PC-3 (cell line): ENCODE data around the gene NPY. TPM values are rescaled to one million over a fixed set of nuclear protein-coding genes. Genes with fewer than 3 reads are reported as not detected.

Experiments used
- ATAC-seq: fragments of 200-7000 bp; cut with Tn5 transposase; 2 replicates; pipeline ENCODE4 v1.9.1; 2020; ENCODE audit warnings: mild to moderate bottlenecking, moderate library complexity
- BruUV-seq: library from RNA; stranded (reverse); fragments of 400-500 nt; replicated peaks from 2 replicates; lab custom pipeline; 2021; lab: Mats Ljungman, UMichigan
- CTCF ChIA-PET: fragments of 300-600 bp; sonication (Branson Sonifier 250); formaldehyde crosslinking; loops from one replicate; lab custom pipeline; 2022; ENCODE audit warnings: antibody characterized with exemption; lab: Charles Lee
- POLR2A ChIA-PET: fragments of 300-600 bp; sonication (Branson Sonifier 250); formaldehyde crosslinking; loops from one replicate; lab custom pipeline; 2022; ENCODE audit warnings: antibody characterized with exemption; ENCODE audit not compliant: unreplicated experiment; lab: Charles Lee
- DNase-seq: peaks from one replicate; pipeline ENCODE4 v3.0.0-alpha.2; 2015
- H2AFZ ChIP-seq: fragments of 300-600 bp; sonication (generic); 2 replicates; pipeline ENCODE4 v1.6.0; 2016; ENCODE audit warnings: antibody characterized with exemption, low read length
- H3F3A ChIP-seq: fragments of 300-600 bp; sonication (generic); one replicate; pipeline ENCODE4 v1.6.0; 2017; ENCODE audit warnings: antibody characterized with exemption, low read length, control low read depth, mild to moderate bottlenecking; ENCODE audit not compliant: unreplicated experiment
- H3K27ac ChIP-seq: fragments of 300-600 bp; sonication (generic); 2 replicates; pipeline ENCODE4 v1.5.1; 2016; ENCODE audit warnings: mild to moderate bottlenecking, low read length
- H3K27me3 ChIP-seq: fragments of 300-600 bp; sonication (generic); 2 replicates; pipeline ENCODE4 v1.6.1; 2016; ENCODE audit warnings: low read length, mixed read lengths
- H3K36me3 ChIP-seq: fragments of 300-600 bp; sonication (generic); 2 replicates; pipeline ENCODE4 v1.6.1; 2016; ENCODE audit warnings: low read depth, mixed run types, low read length, mixed read lengths
- H3K4me1 ChIP-seq: fragments of 300-600 bp; sonication (generic); 2 replicates; pipeline ENCODE4 v1.5.1; 2016; ENCODE audit warnings: low read length; ENCODE audit not compliant: insufficient read depth
- H3K4me2 ChIP-seq: fragments of 300-600 bp; sonication (generic); 2 replicates; pipeline ENCODE4 v1.6.0; 2016; ENCODE audit warnings: low read length
- H3K4me3 ChIP-seq: fragments of 300-600 bp; sonication (generic); 2 replicates; pipeline ENCODE4 v1.5.1; 2016; ENCODE audit warnings: mild to moderate bottlenecking, low read length, mixed read lengths
- H3K79me2 ChIP-seq: fragments of 300-600 bp; sonication (generic); 2 replicates; pipeline ENCODE4 v1.6.1; 2017; ENCODE audit warnings: low read length, mixed read lengths
- H3K9ac ChIP-seq: fragments of 300-600 bp; sonication (generic); 2 replicates; pipeline ENCODE4 v1.6.0; 2016; ENCODE audit warnings: mild to moderate bottlenecking, low read length
- H3K9me2 ChIP-seq: fragments of 300-600 bp; sonication (generic); replicated peaks from 2 replicates; pipeline ENCODE4 v1.6.1; 2016; ENCODE audit warnings: mixed run types, low read length, mixed read lengths
- H3K9me3 ChIP-seq: fragments of 300-600 bp; sonication (generic); 2 replicates; pipeline ENCODE4 v1.6.1; 2016; ENCODE audit warnings: low read length, mixed read lengths
- H4K20me1 ChIP-seq: fragments of 300-600 bp; sonication (generic); 2 replicates; pipeline ENCODE4 v1.6.1; 2016; ENCODE audit warnings: low read length, mixed read lengths
- EZH2 ChIP-seq: fragments of 300-600 bp; sonication (generic); IDR thresholded peaks from one replicate; pipeline ENCODE4 v1.6.1; 2017; ENCODE audit warnings: antibody characterized with exemption, mild to moderate bottlenecking, low read length; ENCODE audit not compliant: unreplicated experiment
- EZH2phosphoT487 ChIP-seq: fragments of 300-600 bp; sonication (generic); IDR thresholded peaks from 2 replicates; pipeline ENCODE4 v1.6.1; 2018; ENCODE audit warnings: mild to moderate bottlenecking, antibody characterized with exemption, low read length, borderline replicate concordance
- intact Hi-C: fragments of 100-400 bp; cut with micrococcal nuclease; formaldehyde crosslinking; loops from 2 replicates; pipeline ENCODE4 v1.9.0; 2023
- total RNA-seq: library from RNA; depleted of rRNA; stranded (reverse); fragments of >200 nt; gene quantifications from 2 replicates; pipeline ENCODE4 v1.2.3, GENCODE V29; 2014
- TF ChIP-seq, protein P1 (sequence below): fragments of 300-600 bp; sonication (generic); conservative IDR thresholded peaks from 2 replicates; pipeline ENCODE4 v1.5.1; 2017; ENCODE audit warnings: antibody characterized with exemption, low read depth, mild to moderate bottlenecking, low read length

Gene NPY
- total RNA-seq, 1 experiment from 2014 or later = not detected

DNA sequence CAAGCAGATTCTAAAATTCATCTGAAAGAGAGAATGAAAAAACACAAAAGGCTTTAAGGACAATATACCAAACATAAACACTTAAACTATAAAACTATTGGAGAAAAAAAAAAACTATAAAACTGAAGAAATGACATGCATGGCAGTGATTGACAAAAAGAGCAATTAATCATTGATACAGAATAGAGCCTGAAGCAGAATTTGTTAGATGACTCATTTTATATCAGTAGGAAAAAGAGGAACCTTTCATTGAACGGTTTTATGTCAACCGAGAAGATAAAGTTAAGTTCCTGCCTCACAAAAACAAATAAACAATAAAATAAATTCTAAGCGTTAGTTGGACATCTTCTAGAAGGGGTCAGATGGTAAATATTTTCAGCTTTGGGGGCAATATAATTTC is 23.3 kb downstream of the NPY start:
- Histone ChIP-seq H2AFZ (no peak overlapping the region), H4K20me1 (no peaks in the 10 kb centered on the region), H3K4me2 (no peak overlapping the region), H3K79me2 (no peaks in the 10 kb centered on the region), H3K4me3 (no peak overlapping the region), H3K4me1 (no peaks in the 10 kb centered on the region), H3K9me2 (no peaks in the 10 kb centered on the region), H3K27ac (no peak overlapping the region), H3K36me3 (no peaks in the 10 kb centered on the region), H3K9ac (no peak overlapping the region), H3K27me3 (peaks cover 22% of the 10 kb centered on the region), H3K9me3 (no peaks in the 10 kb centered on the region), H3F3A (no peaks in the 10 kb centered on the region)
- DNase-seq (no peak), ATAC-seq (no peak)
- BruUV-seq = no TSS peak
- intact Hi-C loops = no loop called here
- ChIA-PET CTCF (no interaction called here), POLR2A (no interaction called here)
- TF ChIP-seq EZH2phosphoT487 = no peak
- TF ChIP-seq, protein P1, sequence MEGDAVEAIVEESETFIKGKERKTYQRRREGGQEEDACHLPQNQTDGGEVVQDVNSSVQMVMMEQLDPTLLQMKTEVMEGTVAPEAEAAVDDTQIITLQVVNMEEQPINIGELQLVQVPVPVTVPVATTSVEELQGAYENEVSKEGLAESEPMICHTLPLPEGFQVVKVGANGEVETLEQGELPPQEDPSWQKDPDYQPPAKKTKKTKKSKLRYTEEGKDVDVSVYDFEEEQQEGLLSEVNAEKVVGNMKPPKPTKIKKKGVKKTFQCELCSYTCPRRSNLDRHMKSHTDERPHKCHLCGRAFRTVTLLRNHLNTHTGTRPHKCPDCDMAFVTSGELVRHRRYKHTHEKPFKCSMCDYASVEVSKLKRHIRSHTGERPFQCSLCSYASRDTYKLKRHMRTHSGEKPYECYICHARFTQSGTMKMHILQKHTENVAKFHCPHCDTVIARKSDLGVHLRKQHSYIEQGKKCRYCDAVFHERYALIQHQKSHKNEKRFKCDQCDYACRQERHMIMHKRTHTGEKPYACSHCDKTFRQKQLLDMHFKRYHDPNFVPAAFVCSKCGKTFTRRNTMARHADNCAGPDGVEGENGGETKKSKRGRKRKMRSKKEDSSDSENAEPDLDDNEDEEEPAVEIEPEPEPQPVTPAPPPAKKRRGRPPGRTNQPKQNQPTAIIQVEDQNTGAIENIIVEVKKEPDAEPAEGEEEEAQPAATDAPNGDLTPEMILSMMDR = no peak
- TF ChIP-seq EZH2 = no peak

DNA sequence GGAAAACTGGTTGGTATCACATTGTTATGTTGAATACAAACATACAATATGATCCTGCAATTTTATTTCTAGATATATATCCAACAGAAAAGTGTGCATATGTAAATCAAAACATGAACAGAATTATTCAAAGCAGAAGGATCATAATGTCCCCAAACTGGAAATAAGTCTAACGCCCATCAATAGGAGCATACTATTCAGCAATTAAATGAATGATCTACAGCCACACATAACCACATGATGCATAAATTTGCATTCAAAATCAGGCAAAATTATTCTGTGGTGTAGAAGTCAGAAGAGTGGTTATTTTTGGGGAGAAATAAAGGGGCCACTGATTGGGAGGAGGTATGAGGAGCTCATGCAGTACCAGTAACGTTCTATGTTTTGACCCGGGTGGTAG is 28.6 kb downstream of the NPY start:
- ATAC-seq (no peak), DNase-seq (no peak)
- Histone ChIP-seq H2AFZ (no peak overlapping the region), H3K4me2 (no peak overlapping the region), H4K20me1 (no peaks in the 10 kb centered on the region), H3K36me3 (no peaks in the 10 kb centered on the region), H3K27ac (no peak overlapping the region), H3K27me3 (peaks cover 33% of the 10 kb centered on the region), H3K9me2 (no peaks in the 10 kb centered on the region), H3K9me3 (no peaks in the 10 kb centered on the region), H3K4me1 (no peaks in the 10 kb centered on the region), H3K4me3 (no peak overlapping the region), H3K9ac (no peak overlapping the region), H3K79me2 (no peaks in the 10 kb centered on the region), H3F3A (no peaks in the 10 kb centered on the region)
- no peak for TF ChIP-seq EZH2
- no peak for TF ChIP-seq EZH2phosphoT487
- TF ChIP-seq, protein P1 = no peak
- intact Hi-C loops = no loop called here
- CTCF ChIA-PET = no interaction called here
- no TSS peak for BruUV-seq
- POLR2A ChIA-PET = no interaction called here

DNA sequence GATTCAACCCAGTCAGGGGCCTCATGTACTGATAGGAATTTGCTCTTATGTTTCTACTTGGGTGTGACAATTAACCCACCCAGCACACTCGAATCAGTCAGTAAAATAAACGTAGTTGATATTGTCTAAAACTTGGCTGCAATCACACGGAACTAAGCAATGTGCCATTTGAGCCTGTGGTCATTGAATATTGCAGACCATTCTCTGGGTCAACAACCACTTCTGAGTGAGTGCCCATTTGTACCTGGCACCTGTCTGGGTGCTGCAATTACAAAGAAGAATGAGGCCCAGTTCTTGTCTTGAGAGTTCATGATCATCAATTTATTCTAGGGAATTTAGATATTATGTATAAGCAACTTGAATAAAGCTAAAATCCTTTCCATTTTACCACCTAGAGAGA is 29.8 kb downstream of the NPY start:
- Histone ChIP-seq H3K79me2 (no peaks in the 10 kb centered on the region), H3K4me1 (no peaks in the 10 kb centered on the region), H3K4me3 (no peak overlapping the region), H3K9me2 (no peaks in the 10 kb centered on the region), H3F3A (no peaks in the 10 kb centered on the region), H3K27me3 (peaks cover 33% of the 10 kb centered on the region), H4K20me1 (no peaks in the 10 kb centered on the region), H3K36me3 (no peaks in the 10 kb centered on the region), H3K9ac (no peak overlapping the region), H3K9me3 (no peaks in the 10 kb centered on the region), H2AFZ (no peak overlapping the region), H3K4me2 (no peak overlapping the region), H3K27ac (no peak overlapping the region)
- no TSS peak for BruUV-seq
- intact Hi-C loops = no loop called here
- DNase-seq = no peak
- CTCF ChIA-PET = no interaction called here
- no peak for TF ChIP-seq EZH2
- ATAC-seq = no peak
- POLR2A ChIA-PET = no interaction called here
